T47D (cell line): Measurements from ENCODE around the gene SLC25A6.
"Not testable (repeated sequence)": the region's sequence is repeated elsewhere in the genome, so short reads cannot be mapped to it uniquely, and the experiment has no call there.

Experiments used
- DNase-seq, 2 experiments: peaks; one replicate each; pipeline versions ENCODE4 v3.0.0 to v3.0.0-alpha.2; 2011 to 2012; ENCODE audit warnings: low read depth in 1 of 2, low spot score in 1 of 2
- JUND ChIP-seq: IDR thresholded peaks from 2 replicates; pipeline ENCODE4 v1.6.1; 2012; ENCODE audit warnings: low read depth
- in situ Hi-C: cut with HindIII; loops from 2 replicates; pipeline ENCODE4 v1.10.0; 2016; ENCODE audit warnings: low sequenced_read_pairs, low pct_unique_long_range_greater_than_20kb

SLC25A6 gene

DNA sequence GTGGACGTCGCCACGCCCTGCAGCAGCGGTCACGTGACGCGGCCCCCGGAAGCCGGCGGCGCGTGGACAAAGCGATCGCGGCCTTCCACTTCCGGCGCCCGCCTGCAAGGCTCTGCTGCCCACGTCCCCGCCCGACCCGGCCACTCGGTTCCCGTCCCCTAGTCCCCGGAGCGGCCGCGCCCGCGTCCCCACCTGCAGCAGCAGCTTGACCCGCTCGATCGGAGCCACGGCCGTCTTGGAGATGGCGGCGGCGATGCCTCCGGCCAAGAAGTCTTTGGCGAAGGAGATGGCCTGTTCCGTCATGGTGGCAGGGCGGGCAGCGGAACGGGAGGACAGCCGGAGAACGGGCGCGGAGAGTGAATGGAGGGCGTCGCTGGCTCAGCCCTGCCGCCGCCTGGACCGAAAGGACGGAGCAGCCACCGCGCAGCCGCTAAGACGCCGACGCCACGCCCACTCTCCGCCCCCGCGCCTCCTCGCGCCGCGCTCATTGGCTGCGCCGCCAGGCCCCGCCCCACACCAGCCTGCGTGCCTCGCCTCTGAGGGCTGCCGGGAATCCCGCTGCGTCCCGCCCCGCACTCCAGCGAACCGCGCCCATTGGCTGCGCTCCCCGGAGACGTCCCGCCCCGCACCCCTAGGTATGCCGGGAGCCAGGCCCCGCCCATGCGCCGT is at the start of gene SLC25A6:
SLC25A6 (minus strand) TSS at position 407 of the 669 bp plus-strand sequence; CDS start at position 303, 104 bp downstream.
- TF ChIP-seq JUND = no peak
- in situ Hi-C loops = no loop called here
- peak; percentile 92 to 96 for DNase-seq

DNA sequence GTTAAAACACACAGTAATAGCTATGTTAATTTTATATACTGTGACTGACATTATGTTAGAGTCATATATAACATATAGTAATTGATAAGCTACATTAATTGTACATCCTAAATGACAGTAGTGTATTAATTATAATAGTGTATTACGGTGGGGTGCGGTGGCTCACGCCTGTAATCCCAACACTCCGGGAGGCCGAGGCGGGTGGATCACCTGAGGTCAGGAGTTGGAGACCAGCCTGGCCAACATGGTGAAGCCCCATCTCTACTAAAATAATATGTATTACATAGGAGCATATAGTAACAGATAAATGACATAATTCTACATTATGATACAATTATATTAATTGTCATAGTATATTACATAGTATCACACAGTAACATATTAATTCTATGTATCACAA is 48.6 kb upstream of the SLC25A6 start:
- in situ Hi-C loops = no loop called here
- DNase-seq = no peak
- no peak for TF ChIP-seq JUND

DNA sequence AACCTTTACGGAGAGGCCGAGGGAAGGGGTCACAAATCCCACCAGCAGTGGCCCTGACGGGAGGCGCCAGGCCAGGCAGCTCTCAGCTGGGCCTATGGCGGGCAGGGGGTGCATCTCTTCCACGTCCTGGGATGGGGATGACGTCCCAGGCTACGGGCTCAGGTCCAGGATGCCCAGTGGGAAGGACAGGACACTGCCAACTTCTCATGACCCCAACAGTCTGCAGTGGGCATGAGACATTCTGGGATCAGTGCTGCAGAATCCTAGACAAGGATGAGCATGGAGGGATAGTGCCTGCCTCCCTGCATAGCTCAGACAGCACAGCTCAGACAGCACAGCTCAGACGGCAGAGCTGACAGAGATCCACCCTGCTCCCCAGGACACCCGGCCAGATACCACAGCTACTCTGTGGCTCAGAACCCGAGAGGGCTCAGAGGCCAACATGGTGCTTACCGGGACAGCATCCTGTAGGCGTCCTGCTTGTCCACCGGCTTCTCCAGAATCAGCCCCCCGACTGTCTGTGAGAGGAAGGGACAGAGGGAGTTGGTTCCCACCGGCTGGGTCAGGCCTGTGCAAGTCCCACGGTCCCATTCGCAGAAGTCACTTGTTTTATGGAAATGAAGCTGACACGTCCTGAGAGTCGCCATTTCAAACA is 43.5 kb upstream of the SLC25A6 start:
- DNase-seq = no peak
- no peak for TF ChIP-seq JUND
- in situ Hi-C loops = no loop called here

DNA sequence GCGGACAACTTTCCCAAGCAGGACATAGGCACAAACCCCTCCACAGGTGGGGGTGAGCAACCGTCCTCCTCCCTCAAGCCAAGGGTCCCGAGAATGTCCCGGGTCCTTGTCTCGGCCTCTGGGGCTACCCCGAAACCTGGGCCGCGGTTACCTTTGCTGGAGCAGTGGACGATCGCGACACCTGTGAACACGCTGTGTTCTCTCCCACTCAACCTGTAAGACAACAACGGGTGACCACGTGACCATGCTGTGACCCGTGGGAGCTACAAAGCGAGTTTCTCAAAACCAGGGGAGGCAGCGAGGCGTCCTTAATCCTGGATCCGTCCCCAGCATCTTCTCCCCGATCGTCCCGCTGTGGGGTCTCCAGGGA is 42.9 kb upstream of the SLC25A6 start:
- no peak for TF ChIP-seq JUND
- no peak for DNase-seq
- in situ Hi-C loops = no loop called here

DNA sequence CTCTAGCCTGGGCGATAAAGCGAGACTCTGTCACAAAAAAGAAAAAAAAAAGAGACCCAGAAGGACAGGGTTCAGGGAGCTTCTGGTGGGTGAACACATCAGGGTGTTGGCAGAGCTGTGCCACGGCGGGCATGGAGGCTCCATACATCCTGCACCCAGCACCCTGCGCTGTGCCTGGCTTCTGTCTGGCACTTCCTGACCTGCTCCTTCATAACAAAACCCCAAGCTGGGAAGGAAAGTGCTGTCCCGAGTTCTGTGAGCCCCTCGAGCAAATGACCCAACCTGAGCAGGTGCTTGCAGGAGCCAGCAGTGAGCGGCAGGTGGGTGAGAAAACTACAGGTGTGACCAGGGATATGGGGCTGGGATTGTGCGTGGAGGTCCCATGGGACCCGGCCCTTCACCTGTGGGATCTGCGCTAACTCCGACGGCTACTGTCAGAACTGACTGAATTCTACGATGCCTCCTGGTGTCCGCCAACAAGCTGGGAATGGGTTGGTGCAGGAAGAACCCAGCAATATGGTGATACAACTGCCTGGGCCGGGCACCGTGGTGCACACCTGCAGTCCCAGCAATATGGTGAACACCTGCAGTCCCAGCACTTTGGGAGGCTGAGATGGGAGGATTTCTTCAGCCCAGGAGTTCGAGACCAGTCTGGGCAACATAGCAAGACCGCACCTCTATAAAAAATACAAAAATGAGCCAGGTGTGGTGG is 41.9 kb upstream of the SLC25A6 start:
- DNase-seq = no peak
- TF ChIP-seq JUND = no peak
- in situ Hi-C loops = no loop called here

DNA sequence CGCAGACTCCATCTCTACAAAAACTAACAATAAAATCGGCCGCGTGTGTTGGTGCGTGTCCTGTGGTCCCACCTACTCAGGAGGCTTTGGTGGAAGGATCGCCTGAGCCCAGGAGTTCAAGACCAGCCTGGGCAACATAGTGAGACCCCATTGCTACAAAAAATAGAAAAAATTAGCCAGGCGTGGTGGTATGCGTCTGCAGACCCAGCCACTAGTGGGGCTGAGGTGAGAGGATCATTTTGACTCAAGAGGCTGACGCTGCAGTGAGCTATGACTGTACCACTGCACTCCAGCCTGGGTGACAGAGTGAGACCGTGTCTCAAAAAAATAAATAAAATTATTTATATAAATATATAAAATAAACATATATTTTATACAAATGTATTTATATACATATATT is 38.5 kb upstream of the SLC25A6 start:
- no peak for TF ChIP-seq JUND
- in situ Hi-C loops = no loop called here
- DNase-seq = no peak

DNA sequence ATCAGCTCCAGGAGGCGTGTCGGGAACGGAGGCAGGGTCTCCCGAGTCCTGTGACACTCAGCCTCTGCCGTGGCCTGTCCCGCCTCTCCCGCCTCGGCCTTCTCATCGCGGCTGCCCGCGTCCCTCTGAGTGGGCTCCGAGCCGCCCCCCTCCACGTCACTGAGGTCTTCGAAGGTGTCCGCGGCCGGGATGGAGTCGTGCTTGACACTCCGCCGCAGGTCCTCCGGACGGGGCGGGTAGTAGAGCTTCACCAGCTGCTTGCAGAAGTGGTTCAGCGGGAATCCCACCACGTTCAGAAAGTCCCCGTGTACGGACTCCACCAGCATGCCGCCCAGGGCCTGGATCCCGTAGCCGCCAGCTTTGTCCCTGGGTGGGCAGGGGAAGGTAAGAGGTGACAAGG is 35.8 kb upstream of the SLC25A6 start:
- no peak for DNase-seq
- TF ChIP-seq JUND = no peak
- in situ Hi-C loops = no loop called here

DNA sequence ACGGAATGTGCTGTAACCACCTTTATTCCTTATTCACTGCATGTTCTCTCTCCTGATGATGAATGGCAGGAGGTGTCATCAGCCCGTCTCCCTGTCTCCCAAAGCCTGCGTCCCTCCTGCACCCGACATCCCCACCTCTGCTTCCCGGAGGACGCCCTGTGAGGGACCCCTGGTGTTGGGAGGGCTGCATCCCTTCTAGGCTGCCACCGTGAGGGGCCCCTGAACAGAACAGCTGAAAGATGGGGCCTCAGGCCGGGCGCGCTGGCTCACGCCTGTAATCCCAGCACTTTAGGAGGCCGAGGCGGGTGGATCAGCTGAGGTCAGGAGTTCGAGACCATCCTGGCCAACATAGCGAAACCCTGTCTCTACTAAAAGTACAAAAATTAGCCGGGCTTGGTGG is 34.4 kb upstream of the SLC25A6 start:
- in situ Hi-C loops, DNase-seq: not testable (repeated sequence)

DNA sequence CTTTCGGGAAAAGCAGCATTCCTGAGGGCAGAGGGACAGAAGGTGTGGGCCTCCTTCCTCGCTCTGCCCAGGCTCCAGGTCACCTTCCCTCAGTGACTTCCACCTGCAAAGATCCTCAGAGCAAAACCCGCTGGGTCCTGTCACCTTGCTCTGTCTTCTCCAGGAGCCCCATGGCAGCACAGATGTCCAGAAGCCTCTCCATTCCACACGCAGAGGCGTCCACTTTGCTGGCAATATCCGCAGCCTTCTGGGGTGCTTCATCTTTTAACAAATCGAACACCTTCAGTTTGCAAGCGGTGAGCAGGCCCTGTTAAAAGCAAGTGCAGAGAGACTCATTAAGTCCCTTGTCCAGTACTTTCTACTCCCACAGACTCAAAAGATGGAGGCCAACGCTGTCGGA is 33.5 kb upstream of the SLC25A6 start:
- DNase-seq = no peak
- in situ Hi-C loops = no loop called here
- no peak for TF ChIP-seq JUND

DNA sequence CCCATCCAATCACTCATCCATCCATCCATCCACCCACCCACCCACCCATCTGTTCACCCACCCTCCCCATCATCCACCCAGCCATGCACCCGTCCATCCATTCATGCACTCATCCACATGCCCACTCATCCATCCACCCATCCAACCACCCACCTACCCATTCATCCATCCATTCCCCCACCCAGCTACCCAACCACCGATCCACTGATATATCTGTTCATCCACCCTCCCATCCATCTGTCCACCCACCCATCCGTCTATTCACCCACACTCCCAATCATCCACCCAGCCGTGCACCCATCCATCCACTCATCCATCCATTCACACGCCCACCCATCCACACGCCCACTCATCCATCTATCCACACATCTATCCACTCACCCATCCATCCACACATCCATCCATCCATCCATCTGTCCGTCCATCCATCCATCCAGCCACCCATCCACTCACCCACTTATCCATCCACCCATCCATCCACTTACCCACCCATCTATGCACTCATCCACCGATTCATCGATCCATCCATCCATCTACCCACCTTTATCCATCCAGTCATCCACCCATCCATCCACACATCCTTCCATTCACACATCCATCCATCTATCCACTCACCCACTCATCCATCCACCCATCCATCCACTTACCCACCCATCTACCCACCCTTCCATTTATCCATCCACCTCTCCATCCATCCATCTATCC is 32.4 kb upstream of the SLC25A6 start:
- no peak for DNase-seq
- in situ Hi-C loops = no loop called here
- no peak for TF ChIP-seq JUND

DNA sequence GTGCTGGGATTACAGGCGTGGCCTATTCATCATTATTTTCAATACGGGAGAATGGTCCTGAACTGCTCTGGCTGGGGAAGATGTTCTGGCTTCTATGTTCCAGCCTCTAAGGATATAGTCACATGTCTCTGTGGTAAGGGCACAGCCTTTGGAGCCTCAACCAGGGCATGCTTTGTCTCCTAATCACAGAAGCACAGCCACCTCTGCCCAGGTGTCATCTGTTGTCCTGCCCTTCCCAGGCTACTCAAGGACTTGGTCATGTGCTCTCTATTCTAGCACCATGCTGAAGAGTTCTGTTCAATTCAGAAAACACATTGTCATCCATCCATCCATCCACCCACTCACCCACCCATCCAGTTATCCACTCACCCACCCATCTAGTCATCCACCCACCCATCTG is 31.3 kb upstream of the SLC25A6 start:
- no peak for DNase-seq
- in situ Hi-C loops = no loop called here
- no peak for TF ChIP-seq JUND

DNA sequence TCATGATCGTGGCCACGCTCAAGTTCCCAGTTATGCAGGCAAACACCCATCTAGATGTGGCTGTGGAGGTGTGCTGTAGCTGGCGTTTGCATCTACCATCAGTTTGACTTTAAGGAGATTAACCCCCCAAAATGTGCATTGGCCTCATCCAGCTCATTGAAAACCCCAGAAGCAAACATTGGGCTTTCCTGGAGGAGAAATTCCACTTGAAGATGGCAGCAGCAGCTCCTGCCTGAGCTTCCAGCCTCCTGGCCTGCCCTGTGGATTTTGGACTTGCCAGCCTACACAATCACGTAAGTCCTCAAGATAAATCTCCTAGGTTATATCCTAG is 30.2 kb upstream of the SLC25A6 start:
- TF ChIP-seq JUND = no peak

DNA sequence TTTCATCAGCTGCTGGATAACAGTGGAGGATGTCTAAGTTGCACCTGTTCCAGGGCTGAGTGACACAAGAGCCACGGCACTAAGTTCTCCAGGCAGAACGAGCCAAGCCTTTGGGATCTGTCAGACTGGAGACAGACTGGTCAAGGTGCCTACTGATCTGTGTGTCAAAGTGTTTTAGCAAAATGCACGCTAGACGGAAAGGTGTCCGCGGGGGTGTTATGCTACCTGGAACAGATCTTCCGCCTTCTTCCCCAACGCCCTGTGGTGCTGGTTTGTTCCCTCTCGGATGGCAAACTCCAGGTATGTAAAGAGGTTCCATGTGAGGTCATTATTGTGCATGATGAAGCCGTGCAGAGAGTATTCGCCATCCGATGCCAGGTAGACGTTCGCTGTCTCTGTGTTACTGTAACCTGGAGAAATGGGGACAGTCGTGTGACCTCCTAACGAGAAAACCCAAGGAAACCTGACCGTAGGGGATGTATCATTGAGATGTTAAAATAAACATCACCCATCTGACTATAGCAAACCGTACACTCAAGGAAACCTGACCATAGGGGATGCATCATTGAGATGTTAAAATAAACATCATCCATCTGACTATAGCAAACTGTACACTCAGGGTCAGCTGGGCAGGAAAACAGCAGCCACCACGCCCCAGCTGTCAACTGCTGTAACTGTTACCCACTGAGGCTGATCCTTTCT is 29.7 kb upstream of the SLC25A6 start:
- in situ Hi-C loops = no loop called here
- no peak for DNase-seq
- no peak for TF ChIP-seq JUND

More for the DNA sequence above, 30.2 kb upstream of the SLC25A6 start:
- DNase-seq = no peak
- in situ Hi-C loops = no loop called here
